Measurements from ENCODE around the gene HSPA6.
"Not testable (repeated sequence)": the region's sequence is repeated elsewhere in the genome, so short reads cannot be mapped to it uniquely, and the experiment has no call there.

- TF ChIP-seq CTCF (optimal IDR thresholded peaks at IDR 0.05 in 1 of 3, IDR thresholded peaks at IDR 0.05 in 1 of 3, conservative IDR thresholded peaks at IDR 0.05 in 1 of 3; ENCODE audit: extremely low read depth in 1 of 3, insufficient read depth in 2 of 3, low read length in 3 of 3); EZH2 (IDR thresholded peaks at IDR 0.05; ENCODE audit: low read length): not testable (repeated sequence)
Observed at GRCh38 chr1:161548749-161549406, 24.5 kb downstream of the HSPA6 start.
